Measurements from ENCODE around the gene ZNF821.

GRCh38 chr16:71931001-71931400, 47.0 kb upstream of the ZNF821 start:
- TF ChIP-seq CTCF (conservative IDR thresholded peaks at IDR 0.05) (no peak), EZH2 (IDR thresholded peaks at IDR 0.05; ENCODE audit: low read depth) (no peak)
